Astrocyte (in vitro differentiated cells and primary cell): ENCODE results near the gene PLEKHS1.

Source experiments
- CTCF ChIP-seq: IDR thresholded peaks from 2 replicates; pipeline ENCODE4 v1.5.1; 2011; ENCODE audit warnings: low read depth, mild to moderate bottlenecking, inconsistent platforms, low read length, moderate library complexity; ENCODE audit not compliant: insufficient read depth
- EZH2 ChIP-seq: IDR thresholded peaks from 2 replicates; pipeline ENCODE4 v1.6.1; 2012; ENCODE audit warnings: mild to moderate bottlenecking, low read length, inconsistent platforms; ENCODE audit not compliant: insufficient read depth

GRCh38 chr10:113825791-113826190 lies 74.3 kb downstream of the PLEKHS1 start:
- TF ChIP-seq CTCF (no peak), EZH2 (no peak)
